GM19395 (cell line): Measurements from ENCODE around the gene NUDT5.
"Not testable (repeated sequence)": the region's sequence is repeated elsewhere in the genome, so short reads cannot be mapped to it uniquely, and the experiment has no call there.

Source experiments
- ATAC-seq: cut with Tn5 transposase; IDR thresholded peaks from one replicate; pipeline ENCODE4 v1.9.1; 2021; ENCODE audit warnings: mild to moderate bottlenecking, moderate library complexity; ENCODE audit not compliant: unreplicated experiment

NUDT5 gene

DNA sequence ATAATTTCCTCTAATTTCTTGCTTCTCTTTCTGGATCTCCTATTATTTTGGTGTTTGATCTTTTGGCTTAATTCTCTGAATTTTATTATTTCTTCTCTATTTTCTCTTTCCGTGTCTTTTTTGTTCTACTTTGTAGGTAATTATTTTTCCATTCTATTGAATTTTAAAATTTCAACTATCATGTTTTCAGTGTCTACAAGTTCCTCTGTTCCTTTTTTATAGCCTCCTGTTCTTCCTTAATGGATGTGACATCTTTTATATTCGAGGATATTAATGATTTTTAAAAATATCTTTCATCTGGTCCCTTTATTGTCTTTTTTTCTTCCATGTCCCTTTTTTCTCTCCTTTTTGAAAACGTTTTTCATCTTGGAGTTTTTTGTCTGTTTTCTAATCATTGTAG, 11.4 kb upstream of the NUDT5 start:
- no peak for ATAC-seq

DNA sequence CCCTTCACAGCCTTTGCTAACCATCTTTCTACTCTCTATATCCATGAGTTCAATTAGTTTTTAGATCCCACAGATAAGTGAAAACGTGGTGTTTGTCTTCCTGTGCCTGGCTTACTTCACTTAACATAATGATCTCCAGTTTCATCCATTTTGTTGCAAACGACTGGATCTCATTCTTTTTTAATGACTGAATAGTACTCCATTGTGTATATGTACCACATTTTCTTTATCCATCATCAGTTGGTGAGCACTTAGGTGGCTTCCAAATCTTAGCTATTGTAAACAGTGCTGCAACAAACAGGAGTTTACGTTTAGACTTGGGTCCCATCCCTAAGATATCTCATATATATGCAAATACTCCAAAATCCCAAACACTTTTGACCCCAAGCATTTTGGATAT, 9.4 kb upstream of the NUDT5 start:
- ATAC-seq, result no peak

- ATAC-seq, result no peak
Observed at GRCh38 chr10:12202226-12202625, 6.5 kb upstream of the NUDT5 start.

GRCh38 chr10:12201543-12201942, 5.9 kb upstream of the NUDT5 start:
- ATAC-seq, result no peak

DNA sequence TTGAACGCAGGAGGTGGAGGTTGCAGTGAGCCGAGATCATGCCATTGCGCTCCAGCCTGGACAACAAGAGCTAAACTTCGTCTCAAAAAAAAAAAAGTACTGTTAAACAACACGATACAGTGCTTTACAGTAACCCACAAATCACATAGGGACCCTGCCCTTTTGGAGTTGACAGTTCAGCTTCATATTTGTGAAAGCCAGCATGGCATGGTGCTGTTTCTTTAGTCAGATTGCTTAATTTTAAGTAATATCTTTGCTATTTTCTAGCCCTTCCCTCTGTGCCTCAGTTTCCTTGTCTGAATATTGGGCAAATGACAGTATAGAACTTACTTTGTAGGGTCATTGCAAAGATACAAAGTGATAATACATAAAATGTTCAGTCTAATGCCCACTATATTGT, 5.2 kb upstream of the NUDT5 start:
- no peak for ATAC-seq

DNA sequence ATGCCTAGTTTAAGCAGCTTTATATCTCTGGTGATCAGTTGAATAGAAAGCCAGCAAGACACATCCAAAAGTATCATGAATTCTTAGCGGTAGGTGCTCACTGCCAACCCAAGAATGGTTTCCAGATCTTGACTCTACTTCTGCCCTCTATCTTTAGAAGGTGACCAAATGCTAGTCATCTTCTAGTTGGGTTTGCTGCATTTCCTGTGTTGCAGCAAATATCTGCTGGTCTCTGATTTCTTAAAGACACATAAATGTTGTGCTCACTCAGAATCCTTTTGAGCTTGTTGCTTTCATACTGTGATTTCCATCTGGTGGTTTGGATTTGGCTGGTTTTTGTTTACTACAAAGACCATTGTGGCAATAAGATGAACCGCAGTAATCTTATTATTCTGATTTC, 2.5 kb upstream of the NUDT5 start:
- ATAC-seq, result no peak

- no peak for ATAC-seq
Observed at GRCh38 chr10:12196531-12197211, 980 bp upstream of the NUDT5 start.

DNA sequence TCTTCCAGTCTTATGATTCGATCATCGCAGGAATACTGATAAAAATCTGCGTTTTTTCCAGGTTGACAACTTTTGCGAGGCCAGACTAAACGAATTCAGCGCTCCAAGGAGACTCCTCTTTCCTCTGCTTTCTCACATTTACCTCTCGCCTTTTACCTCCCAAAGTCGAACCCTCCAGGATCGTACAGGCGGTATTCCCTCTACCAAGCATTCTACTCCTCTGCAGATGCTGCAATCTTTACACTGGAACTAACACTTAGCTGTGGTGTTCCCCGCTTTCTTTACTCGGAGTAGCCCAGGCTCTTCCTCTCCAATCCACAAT, 449 bp downstream of the NUDT5 start:
- peak; percentile 12 for ATAC-seq

GRCh38 chr10:12194752-12195271, 879 bp downstream of the NUDT5 start:
- ATAC-seq, result no peak

GRCh38 chr10:12193193-12193592, 2.5 kb downstream of the NUDT5 start:
- ATAC-seq, result no peak

DNA sequence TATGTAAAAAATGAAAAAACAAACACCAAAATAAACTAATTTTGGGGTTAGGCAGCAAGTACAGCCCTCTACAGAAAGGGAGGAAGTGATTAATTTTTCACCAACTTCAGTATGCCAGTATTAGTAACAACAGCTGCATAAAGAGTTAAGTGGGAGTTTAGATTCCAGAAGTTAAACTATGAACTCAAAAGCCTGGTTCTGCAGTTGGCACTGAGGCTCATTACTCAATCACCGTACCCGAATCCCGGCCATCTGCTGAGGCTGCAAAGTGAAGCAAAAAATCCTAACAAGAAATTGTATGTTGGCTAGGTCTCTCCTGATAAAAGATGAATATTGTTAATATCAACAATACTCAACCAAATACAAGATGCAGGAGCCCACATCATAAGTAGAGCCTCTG, 4.0 kb downstream of the NUDT5 start:
- ATAC-seq, result no peak

- ATAC-seq, result no peak
Observed at GRCh38 chr10:12189426-12189825, 6.3 kb downstream of the NUDT5 start.

DNA sequence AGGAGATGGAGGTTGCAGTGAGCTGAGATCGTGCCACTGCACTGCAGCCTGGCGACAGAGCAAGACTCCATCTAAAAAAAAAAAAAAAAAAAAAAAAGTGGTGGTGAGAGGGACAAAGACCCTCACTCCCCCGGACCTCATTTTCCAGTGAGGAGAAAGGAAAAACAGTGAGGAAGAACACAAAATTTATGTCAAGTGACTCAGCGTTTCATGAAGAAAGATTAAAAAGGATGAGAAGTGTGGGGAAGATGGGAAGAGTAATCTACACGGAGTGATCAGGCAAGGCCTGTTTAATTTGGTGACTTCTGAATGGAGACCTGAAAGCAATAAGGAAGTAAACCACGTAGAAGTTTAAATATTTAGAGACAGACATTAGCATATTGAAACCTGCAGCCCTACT, 7.0 kb downstream of the NUDT5 start:
- no peak for ATAC-seq

GRCh38 chr10:12187321-12187905, 8.3 kb downstream of the NUDT5 start:
- ATAC-seq, result no peak

DNA sequence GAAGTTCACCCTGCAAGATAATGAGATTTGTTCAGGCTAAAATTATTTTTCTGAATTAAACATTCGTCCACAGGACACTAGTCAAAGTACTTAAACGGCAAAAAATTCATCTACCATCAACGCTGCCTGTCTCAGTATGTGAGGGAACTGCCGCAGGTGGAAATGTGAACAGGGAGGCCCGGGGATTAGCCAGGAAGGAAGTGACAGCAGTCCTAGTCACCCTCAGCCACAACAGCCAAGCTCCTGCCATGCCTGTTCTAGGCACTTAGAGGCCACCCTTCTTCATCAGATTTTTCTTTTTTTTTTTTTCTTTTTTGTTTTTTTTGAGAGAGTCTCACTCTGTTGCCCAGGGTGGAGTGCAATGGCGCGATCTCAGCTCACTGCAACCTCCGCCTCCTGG, 9.4 kb downstream of the NUDT5 start:
- ATAC-seq, result no peak

- ATAC-seq, result no peak
Observed at GRCh38 chr10:12184165-12184564, 11.5 kb downstream of the NUDT5 start.

- no peak for ATAC-seq
Observed at GRCh38 chr10:12181065-12181775, 14.5 kb downstream of the NUDT5 start.

DNA sequence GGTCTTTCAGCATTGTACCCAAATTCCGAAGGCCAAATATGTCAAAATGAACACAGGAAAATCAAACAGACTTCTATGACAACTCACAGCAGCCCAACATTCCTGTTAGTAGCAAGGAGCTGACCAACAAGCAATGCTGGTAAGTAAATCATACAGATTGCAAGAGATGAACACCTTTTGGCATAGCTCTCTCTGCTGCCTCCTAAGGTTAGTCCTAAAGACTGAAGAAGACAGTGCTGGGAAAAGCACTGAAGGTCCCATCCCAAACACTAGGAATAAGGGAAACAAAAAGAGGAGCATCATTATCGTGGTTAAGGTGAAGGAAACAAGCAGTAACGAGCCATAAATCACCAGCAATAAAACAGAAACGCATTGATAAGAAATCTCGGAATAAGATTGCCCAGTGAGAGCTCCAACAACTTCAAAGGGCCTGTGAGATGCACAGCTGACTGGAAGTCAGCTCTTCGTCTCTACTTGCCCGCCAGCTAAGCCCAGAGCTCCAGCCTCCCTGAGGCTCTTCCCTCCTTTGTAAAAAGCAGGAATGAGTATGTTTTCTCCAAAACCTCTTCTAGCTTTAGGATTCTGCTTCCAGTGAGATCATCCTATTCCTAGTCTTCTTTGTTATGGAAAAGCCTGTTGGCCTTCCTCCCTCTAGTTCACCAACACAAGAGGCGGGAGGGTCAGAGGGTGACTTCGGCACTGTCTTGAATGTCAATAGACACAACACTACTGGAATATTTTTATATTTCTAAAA, 15.3 kb downstream of the NUDT5 start:
- no peak for ATAC-seq

GRCh38 chr10:12179606-12180170, 16.0 kb downstream of the NUDT5 start:
- ATAC-seq, result no peak

DNA sequence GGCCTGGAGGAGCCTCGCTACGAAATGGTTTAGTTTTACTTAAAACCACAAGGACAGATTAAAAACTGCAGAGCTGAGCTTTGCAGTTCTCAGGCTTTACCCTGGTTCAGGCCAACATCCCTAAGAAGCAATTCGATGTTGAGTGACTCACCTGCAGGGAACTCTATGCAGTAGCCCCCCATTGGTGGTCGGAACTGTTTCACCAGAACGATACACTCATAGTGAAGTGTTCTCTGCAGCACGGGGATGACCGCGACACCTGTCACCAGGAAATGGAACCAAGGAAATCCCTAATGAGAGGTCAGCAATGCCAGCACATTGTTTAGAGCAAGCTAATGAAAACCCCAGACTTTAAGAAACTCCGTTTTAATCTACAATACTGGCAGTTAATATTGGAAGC, 18.0 kb downstream of the NUDT5 start:
- ATAC-seq, result no peak

- not testable (repeated sequence) for ATAC-seq
Observed at GRCh38 chr10:12171512-12171911, 24.2 kb downstream of the NUDT5 start.
